DLD1 (cell line): ENCODE results near the gene LSMEM2.
"Not testable (repeated sequence)": the region's sequence is repeated elsewhere in the genome, so short reads cannot be mapped to it uniquely, and the experiment has no call there.

Experiments used
- in situ Hi-C: cut with HindIII; loops from 2 replicates; pipeline ENCODE4 v1.10.0; 2017; ENCODE audit warnings: low sequenced_read_pairs

LSMEM2 gene

GRCh38 chr3:50245251-50245745 is 33.6 kb upstream of the LSMEM2 start:
- in situ Hi-C loops, result no loop called here

DNA sequence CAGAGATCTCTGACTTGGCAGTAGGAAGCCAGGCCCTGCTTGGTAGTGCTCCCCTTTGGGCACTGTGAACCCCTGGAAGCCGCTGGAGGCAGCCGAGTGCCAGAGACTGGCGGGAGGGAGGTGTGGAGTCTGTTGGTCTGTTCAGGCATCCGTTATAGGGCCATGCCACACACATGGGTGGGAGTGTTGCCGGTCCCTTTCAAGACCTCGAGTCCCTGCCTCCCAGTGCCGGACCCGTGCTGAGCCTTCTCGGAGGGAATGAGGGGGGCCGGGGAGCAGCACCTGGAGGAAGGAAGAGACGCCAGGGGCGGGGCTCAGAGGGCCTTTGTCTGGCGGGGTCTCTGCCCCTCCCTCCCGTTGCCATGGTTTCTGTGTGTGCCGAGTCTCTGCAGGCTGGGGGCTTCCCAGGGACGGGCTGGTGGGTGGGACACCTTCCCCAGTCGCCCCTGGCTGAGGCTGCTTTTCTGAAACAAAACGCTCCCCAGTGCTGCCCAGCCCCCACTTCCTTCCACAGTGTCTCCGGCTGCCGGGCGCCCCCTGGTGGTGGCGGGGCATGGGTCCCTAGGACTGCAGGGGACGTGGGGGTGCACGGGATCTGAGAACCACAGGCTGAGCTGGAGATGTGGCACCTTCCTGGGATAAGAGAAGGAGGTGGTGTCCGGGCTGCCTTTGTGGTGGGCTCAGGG is 32.9 kb upstream of the LSMEM2 start:
- in situ Hi-C loops, result no loop called here

- in situ Hi-C loops, result no loop called here
Measured at GRCh38 chr3:50246517-50246954, 32.4 kb upstream of the LSMEM2 start.

- in situ Hi-C loops, result no loop called here
Measured at GRCh38 chr3:50248387-50248786, 30.5 kb upstream of the LSMEM2 start.

DNA sequence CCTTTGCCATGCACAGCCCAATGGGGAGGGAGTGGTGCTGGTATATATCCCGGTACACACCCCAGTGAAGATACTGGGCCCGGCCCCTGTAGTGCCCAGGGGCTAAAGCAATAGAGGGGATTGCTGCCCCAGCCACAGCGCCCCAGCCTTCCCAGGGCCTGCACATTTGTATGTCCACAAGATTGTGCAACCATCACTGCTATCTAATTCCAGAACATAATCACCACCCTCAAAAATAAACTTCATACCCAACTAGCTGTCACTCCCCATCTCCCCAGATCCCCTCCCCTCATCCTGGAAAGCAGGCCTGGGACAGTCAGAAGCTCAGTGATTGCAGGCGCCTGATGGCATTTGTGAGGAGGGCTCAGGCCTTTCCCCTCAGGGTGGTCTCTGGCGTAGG is 29.4 kb upstream of the LSMEM2 start:
- in situ Hi-C loops, result no loop called here

GRCh38 chr3:50250514-50250913 is 28.4 kb upstream of the LSMEM2 start:
- in situ Hi-C loops, result no loop called here

DNA sequence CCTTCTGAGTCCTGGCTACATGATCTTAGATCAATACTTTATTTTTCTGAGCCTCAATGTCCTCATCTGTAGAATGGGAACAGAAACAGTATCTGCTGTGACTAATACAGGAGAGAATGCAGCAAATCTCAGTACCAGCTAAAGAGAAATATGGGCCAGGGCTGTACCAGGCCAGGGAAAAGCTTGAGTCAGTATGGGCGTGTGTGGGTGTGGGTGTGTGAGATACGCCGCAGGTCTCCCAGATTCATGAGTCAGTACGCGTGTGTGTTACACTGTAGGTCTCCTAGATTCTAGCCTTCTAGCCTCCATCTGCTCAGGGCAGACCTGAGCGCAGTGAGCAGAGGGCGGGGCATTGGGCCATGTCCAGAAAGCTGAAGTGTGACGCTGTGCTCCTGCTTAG is 27.7 kb upstream of the LSMEM2 start:
- in situ Hi-C loops, result no loop called here

- in situ Hi-C loops, result no loop called here
Measured at GRCh38 chr3:50254577-50255250, 24.2 kb upstream of the LSMEM2 start.

- in situ Hi-C loops, result no loop called here
Measured at GRCh38 chr3:50255251-50255615, 23.7 kb upstream of the LSMEM2 start.

DNA sequence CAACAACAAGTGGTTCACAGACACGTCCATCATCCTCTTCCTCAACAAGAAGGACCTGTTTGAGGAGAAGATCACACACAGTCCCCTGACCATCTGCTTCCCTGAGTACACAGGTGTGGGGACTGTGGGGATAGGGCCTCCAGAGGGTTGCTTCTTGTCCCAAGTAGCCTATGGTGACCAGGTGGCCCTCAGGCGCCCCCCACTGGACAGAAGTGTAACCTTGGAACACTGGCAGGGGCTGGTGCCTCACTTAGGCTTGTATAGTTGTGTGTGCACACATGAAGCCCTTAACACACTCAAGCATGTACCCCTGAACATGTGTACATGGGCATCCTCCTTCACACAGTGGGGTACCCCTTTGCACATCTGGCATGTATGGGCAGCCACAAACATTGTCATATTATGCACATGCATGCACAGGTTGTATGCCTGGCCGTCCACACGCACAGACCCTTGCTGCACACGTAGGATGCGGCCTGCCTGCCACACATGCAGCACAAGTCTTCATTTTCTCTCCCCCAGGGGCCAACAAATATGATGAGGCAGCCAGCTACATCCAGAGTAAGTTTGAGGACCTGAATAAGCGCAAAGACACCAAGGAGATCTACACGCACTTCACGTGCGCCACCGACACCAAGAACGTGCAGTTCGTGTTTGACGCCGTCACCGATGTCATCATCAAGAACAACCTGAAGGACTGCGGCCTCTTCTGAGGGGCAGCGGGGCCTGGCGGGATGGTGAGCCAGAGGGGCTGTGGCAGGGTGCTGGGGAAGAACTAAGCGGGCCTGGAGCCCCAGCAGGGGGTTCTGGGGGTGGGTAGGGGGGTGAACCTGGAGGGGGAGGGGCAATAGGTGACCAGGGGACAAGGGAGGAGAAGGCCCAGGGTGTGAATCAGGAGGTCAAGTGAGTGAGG is 21.7 kb upstream of the LSMEM2 start:
- in situ Hi-C loops, result no loop called here

GRCh38 chr3:50258029-50258680 is 20.7 kb upstream of the LSMEM2 start:
- in situ Hi-C loops, result no loop called here

DNA sequence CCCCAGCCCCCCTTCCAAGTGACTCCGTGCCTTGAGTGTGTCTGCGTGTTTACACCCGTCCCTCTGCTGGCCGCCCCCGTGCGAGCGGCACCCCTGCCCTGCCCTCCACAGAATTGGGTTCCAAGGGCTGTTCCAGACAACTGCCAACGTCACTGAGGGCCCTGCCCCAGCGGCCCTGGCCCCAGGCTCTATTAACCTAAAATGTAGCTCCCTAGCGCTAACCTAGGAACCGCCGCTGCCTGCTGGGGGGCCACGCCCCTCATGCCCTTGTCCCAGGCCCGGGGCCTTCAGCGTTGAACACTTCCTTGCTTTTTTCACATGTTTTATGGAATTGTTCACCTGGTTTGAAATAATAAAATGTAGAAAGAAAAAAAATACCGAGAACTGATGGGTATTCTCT is 19.9 kb upstream of the LSMEM2 start:
- in situ Hi-C loops, result no loop called here

- in situ Hi-C loops, result no loop called here
Measured at GRCh38 chr3:50259432-50260026, 19.4 kb upstream of the LSMEM2 start.

DNA sequence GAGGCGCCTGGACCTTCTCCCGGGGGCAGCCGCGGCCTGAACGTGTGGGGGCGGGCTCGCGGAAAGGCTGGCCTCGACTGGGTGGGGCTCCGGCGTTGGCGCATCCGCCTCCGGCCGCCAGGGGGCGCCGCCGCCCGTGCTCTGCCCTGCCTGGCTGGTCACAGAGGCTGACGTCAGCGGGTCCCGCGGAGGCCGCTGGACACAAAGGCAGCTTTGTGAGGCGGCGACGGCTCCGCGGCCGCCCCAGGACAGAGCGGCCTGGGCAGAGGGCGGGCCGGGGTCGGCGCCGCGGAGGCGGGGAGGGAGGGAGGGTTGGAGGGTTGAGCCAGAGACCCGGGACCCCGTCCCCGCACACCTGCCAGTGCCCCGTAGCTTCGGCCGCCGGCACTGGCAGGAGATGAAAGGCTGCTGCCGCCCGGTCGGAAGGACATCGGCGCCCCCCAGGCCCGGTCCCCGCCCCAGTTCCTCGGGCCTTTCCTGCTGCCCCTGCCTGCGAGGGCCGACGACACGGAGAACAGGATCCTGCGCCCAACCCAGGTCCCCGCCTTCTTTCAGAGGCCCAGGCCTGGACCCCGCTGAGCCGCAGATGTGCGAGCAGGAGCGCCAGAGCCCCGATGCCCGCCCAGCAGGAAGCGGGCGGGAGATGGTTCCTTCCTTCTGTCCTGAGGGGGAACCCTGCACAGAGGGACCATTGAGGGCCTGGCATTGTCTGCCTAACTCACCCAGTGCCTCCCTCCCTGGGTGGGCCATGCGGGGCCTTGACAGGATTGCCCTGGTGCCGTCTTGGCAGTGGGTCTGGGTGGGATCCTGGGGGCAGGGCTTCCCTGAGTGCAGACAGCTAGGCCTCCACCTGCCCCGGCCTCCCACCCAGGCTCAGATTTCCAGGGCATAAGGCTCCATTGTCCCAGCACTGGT is 18.6 kb upstream of the LSMEM2 start:
- in situ Hi-C loops, result no loop called here

DNA sequence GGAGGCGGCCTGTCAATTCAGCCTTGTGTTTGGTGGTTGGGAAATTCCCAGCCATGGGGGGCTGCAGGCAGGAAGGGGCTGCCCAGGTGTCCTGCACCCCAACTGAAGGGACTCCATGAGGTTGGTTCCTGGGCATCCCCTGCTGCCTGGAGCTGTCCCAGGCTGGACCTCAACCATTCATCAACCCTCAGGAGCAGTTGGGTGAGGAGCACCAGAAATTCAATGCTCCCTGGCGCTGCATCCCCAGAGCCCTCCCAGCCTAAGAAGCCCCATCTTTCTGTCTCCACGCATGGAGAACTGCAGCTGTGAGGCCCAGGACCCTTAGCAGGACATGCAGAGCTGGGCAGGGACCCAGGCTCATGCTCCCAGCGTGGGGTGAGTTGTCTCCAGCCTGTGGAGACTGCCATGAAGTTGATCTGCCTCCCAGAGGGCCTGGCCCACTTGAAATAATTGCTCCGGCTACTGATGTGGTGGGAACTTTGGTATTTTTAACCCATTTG is 17.9 kb upstream of the LSMEM2 start:
- in situ Hi-C loops, result no loop called here

DNA sequence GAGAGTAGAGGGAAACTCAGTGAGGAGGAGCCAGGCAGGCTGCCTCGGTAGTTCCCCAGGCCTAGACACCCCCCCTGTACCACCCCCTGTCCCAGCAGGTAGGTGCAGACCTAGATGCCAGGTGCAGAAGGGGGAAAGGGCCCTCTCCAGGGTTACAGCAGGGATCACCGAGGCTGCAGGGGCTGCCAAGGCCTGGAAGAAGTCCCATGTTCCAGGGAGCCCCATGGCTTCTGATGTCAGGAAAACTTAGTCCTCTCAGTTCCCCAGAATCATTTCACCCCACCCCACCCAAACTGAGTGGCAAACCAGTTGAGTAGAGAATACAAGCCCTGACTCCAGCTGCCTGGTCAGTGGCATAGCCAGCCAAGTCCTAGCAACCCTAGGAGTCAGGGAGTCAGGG is 17.4 kb upstream of the LSMEM2 start:
- in situ Hi-C loops, result no loop called here

- in situ Hi-C loops, result not testable (repeated sequence)
Measured at GRCh38 chr3:50262200-50262599, 16.7 kb upstream of the LSMEM2 start.

- in situ Hi-C loops, result no loop called here
Measured at GRCh38 chr3:50262778-50263177, 16.1 kb upstream of the LSMEM2 start.
